Stimulated activated CD8-positive, alpha-beta memory T cell treated with anti-CD3 and anti-CD28 coated beads, Interleukin-7, amount 100 ng/mL, for 48 hours (primary cell): ENCODE measurements around the gene SUGCT.

Source experiments
- DNase-seq, 2 donors: peaks; one replicate each; pipeline ENCODE4 v3.0.0-alpha.2; 2020; ENCODE audit warnings: low read depth in 1 of 2; ENCODE audit errors: extremely low read depth in 1 of 2

SUGCT gene

DNA sequence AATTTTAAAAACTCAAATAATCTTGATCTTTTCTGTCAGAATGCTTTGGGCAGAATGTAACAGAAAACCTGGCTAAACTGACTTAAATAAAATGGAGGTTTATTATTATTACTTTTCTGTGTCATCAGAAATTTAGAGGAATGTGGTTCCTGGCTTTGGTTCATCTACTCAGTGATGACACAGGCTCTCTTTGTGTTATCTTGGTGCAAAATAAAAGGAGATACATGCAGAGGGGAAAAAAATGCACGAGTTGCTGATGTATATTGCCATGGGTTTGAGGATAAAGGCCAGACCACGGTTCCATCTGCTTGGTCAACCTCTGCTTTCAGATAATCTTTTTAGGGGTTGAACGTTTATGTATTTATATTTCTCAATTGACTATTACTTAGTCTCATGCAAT, 181.4 kb downstream of the SUGCT start:
- DNase-seq = no peak

DNA sequence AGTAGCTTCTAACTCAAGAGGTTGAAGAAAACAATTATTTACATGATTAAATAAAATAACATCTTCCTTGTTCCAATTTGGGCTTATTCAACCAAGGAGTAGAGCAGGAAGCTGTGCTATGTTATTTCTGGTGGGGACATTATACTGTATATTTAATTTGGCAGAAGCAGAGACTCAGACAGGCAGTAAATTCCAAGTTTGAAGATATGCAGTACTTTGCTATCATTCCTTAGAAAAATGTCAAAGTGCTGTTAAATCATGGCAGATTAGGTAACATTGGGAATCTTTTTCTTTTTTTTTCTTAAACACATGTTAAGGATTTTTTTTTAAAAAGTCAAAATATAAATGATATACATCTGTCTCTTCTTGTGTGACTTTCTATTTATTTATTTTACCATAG, 190.1 kb downstream of the SUGCT start:
- DNase-seq = no peak

DNA sequence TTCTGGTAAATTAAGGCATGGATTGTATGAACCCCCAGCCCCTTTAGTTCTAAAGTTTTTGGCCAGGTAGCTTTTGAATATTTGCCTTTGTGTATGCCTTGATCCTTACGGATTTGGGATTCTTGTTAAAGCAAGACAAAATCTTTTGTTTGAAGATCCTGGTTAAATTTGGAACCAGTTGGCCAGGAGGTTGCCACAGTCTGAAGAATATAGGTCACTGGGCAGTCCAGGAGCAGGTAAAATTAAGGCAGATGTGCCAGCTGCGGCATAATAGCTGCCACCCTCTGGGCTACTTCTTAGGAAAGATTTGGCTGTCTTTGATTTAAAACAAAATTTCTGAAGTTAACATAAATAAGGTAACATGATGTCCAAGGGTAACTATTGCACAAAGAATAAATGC, 192.3 kb downstream of the SUGCT start:
- DNase-seq = no peak

DNA sequence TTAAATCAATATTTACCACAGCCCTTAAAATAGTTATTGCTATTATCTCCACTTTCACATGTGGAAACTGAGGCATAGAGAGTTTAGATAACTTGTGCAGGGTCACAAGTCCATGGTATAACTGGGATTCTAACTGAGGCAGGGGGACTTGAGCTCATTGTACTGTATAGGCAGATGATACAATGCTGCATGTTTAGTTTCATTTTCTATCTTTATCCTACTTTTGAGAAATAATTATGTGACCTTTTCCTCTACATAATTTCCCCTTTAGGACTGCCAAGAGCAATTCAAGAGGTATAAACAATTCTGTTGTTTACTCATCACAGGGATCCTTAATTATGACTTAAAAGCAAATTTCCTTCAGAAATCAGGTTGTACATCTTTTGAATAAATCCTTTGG, 193.1 kb downstream of the SUGCT start:
- no peak for DNase-seq

DNA sequence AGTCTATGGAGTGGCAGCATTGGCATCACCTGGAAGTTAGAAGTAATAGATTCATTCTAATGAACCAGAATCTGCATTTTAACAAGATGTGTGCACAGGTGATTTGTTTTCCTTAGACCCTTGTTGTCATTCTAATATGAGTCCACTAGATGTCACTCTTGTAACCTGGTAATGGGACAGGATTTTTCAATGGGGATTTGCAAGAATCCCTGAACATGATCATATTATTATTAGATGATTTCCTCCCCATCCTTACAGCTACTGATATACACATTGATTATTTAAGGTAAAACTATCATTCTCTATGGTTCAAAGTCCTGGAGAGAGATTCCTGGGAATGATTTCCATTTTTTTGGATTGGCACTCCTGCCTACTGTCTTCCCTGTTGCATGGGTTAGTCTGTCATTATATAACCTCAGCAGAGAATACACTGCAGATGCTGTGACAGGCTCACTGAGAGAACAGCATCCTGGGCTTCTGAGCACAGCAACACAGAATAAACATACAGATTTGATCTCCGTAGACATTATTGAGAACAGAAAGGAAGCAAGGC, 194.9 kb downstream of the SUGCT start:
- no peak for DNase-seq

DNA sequence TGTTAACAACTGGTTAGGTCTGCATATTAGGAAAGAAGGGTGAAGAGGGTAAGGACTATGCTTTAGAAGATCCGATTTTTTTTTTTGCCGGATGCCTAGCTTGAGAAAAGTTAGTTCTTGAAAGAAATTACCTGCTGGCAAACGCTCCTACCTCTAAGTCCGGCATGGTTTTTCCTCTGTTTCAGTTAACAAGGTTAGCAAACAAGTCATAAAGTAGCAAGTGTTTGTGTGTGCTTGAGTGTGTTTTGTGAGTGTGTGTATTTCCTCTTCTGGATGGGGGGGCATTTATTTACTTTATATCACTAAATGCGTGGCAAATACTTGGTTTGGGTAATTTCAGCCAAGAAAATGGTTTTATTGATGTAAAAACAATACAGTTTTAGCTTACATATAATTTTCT, 195.6 kb downstream of the SUGCT start:
- DNase-seq = no peak

DNA sequence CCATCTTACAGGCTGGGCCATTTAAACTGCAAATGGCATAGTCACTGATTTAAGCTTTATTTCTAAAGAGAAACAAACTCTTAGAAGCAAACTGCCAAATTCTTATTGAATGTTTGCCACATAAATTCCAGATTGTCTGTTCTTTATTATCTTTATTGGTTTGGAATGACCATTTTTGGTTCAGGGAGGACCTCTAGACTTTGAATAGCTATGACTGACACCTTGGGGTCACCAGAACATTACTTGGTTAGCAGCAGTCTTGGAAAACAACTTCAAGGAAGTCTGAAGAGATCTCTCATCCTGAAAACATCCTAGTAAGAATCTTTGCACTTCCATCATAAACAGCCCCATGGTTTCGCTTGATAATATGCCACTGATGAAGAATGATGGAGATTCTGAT, 197.1 kb downstream of the SUGCT start:
- no peak for DNase-seq

DNA sequence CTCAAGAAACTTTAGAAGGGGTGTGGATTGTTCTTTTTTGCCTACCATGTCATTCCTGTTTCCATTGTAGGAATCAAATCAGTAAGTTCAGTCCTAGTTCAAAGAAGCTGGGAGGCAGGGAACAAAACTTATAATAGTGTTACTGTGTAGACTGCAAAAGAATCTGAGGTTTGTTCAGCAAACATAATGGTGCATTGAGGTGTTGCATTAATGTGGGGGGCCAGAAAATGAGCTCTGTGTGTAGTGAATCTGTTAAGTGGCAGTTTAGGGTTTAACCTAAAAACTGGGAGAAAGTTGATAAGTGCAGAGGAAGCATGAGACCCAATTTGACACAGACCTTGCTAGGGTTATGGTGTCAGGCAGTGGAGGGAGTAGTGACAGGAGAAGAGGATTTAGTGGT, 197.7 kb downstream of the SUGCT start:
- DNase-seq = no peak

DNA sequence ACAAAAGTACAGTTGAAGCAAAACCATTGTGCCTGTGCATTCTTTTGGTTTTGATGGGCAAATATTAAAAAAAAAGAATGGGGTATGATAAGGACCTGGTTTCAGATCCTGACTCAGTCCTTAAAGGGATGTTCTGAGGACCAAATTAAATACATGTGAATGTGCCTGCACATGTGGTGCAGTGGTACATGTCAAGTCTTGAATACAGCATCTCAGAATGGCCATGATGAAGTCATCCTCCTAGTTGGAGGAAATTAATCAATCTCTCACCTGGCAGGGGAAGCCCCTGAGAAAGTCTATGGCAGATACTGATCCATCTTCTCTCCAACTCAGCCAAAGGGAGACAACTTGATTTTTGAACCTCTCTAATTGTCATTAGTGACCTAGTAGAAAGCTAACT, 207.0 kb downstream of the SUGCT start:
- DNase-seq = no peak

DNA sequence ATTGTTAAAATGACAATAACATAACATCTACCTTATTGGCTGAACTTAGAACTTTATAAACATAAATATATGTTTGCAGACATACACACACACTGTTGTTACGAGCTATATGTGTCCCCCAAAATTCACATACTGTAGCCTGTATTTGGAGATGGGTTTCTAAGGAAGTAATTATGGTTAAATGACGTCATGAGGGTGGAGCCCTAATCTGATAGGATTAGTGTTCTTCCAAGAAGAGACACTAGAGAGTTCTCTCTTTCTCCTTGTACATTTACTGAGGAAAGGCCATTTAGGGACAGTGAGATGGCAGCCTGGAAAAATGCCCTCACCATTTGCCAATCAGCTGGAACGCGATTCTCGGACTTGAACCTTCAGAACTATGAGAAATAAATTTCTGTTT, 211.7 kb downstream of the SUGCT start:
- DNase-seq = no peak

DNA sequence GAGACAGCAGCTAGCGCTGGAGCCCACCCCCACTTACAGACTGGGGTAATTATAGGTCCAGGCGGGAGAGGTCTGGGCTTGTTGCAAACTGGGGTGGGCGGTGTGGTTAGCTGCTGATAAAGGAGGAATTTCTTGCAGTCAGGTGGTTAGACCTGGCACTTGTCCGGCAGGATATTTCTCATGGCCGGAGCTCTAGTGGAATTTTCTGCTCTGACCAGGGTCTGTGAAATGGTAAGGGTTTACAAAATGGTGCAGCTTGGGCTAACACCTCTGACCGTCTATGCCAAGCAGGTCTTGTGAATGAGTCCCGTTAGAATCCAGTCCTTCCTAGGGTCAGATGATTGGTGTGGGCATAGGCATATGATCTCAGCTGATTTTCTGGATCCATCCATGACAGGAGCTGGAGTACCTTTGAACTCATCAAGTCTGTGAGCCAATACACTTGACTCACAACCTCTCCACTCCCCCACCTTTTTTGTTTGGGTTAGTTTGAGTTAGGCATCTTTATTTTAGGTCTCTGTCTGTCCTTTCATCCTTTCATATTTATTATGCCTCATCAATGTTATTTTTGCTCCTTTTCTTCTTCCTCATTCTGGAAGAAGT, 213.4 kb downstream of the SUGCT start:
- no peak for DNase-seq

DNA sequence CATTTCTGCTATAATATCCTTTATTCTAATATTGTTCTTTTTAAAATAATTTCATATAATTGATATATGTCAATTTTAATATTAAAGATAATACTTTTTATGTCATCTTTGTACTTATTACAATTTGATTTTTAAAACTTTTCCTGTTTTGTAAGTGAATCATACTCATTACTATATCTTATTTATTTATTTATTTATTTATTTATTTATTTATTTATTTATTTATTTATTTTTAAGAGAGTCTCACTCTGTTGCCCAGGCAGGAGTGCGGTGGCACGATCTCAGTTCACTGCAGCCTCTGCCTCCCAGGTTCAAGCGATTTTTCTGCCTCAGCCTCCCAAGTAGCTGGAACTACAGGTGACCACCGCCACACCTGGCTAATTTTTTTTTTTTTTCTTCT, 215.3 kb downstream of the SUGCT start:
- no peak for DNase-seq

DNA sequence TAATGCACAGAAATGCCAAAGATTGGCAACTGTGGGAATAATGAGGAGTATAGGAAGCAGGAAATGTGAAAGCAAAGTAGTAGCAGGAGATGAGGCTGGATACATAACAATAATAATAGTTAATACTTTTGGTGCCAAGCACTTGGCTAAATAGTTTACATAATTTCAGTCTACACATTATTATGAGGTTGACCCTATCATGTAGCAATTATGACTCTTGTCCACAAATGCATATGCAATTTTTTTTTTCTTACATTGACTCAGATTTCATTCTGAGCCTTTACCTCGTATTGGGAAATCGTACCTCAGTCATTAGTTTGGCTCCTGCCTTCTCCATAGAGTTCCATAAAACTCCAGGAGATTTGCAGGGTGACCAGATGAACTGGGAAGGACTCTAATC, 219.9 kb downstream of the SUGCT start:
- DNase-seq = no peak

DNA sequence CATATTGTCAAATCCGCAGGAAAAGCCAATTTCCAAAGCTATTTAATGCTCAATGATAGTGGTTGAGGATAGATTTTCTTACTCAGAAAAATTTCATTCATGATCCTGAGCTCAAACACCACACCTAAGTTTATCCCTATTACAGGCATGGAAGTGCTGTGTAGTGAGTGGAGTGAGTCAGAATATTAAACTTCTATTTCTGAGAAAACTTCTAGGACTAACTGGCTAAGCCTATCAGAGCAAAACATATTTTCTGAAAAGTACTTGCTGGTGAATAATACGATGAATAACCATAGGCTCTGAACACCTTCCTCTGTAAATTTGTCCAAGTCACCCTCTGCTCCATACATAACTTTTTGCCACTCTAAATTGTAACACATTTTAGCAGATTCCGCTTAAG, 221.5 kb downstream of the SUGCT start:
- DNase-seq = no peak

DNA sequence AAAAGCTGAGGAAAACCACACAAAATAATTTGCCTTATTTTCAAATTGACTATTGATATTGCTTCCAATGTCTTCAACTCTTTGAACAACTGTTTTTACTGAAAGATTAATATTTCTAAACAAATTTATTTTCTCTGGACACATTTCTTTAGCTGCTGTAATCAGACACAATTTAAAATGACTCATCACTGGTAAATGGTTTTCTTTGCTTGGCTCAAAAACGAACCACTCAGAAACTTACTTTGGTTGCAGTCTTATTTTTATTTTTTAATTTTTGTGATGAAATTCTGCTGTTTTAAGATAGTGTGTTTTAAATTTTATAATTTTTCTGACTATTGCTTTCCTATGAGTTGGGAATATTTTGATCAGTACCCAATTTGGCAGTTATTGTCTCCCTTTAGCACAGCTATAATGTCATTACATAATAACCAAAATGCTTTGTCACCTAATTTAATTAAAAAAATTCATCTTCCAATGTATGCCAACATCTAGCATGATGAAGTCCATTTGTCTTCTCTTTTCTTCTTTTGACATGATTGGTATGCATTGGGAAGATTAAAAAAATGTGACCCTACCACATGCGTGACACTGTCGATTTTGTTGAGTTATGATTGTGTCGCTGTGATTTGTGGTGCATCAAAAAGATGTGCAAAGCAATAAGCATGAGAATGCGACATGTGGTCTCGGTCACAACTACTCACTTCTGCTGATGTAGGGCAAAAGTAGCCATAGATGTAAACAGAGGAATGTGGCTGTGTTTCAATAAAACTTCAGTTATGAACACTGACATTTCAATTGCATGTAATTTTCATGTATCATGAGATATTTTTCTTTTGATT, 222.3 kb downstream of the SUGCT start:
- no peak for DNase-seq

DNA sequence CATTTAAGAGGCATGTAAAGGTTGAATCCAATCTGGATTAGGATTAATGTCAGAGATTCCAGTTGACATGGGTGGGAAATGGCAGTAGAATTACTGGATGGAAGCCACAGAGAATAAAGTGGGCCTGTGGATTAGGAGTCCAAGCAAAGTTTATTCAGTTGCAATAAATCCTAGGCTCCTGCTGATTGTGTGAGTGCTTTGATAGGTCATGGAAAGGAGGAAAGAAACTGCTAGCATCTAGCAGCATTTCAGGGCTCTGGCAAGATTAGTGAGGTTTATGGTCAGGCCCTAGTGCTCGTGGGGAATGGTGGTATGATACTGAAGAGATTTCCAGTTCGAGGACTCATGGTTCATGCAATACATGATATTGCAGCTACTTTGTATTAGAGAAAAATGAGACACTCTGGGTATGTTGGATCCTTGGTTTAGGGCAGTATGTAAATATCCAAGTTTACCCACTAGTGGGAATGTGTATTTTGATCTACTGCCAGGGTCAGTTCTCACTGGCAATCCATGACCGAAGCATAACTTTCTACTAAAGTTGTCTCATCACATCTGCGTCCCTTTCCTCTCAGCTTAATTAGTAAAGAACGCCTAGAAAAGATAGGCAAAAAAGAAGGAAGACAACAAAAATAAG, 235.0 kb downstream of the SUGCT start:
- DNase-seq = no peak

DNA sequence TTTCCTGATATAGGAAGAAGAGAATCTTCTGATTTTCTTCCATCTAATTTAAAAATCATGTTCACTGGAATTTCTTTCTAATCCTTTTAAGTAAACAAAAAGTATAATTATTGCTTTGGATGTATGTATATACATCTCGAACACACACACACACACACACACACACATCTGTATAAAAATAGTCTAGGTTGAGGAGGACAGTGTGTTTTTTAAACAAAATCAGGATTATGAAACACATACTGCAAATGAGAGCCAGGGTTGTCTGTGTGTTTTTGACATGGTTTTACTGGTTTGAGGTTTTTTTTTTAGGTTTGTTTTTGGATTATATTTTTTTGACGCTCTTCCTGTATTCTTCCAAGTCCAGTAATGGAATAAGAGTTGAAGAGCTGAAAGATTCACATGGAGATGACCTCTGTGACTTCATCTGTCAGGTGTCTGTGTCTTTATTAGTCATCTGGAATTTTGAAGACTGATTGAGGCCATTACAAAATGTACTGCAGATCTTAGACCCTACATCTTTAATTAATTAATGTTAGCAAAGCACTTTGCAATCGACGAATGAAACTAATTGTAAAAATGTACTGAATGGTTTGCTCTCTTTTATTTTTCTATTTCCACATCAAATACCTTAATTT, 237.1 kb downstream of the SUGCT start:
- DNase-seq = no peak

DNA sequence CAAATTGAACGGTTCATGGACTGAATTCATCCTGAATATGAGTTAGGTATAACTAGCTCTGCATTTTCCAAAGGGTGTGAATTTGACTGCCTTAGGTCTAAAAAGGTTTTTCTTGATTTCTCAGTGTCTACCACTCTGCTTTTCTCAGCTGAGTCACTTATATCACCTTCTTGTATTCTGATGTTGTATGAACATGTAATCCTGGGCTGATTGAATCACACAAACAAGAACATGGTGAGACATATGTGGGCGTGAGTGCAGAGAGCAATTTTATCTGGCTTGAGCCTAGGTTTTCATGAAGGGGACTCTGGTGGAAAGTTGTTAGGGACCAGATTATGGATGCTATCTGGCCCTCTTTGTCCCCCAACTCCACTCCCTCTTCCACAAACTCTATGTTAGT, 239.8 kb downstream of the SUGCT start:
- no peak for DNase-seq

DNA sequence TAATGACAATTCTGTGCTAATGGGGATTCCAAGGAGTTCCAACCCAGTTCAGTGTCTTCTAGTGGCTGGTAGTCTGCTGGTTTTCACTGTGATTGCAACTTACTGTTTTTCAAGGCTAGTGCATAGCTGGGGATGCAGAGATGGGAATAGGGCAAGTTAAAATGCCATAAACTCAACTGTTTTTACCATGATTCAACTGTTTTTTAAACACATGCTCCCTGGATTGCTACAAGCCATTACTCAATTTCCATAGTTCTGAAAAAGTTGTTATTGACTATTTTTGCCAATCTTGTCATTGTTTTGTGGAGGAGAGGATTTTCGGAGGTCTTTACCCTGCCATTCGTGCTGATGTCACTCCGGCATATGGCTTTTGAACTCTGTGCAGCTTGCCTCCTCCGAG, 245.3 kb downstream of the SUGCT start:
- no peak for DNase-seq

DNA sequence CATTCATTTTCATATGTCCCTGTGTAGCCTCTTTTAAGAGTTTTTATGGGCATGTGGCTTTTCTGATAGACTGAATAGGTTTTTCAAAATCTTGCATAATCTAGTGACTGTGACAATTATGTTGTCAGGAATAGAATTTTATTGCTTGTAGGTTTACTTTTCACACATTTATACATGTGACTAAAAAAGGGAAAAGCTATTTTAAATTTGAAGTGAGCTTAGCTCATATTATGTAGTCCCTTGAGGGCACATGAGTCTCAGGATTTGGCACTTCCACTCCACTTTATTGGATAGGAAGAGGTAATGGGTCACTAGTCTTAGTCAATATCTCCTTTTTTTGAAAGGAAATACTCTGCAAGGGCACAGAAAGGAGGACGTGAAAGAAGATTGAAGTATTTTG, 247.3 kb downstream of the SUGCT start:
- no peak for DNase-seq

DNA sequence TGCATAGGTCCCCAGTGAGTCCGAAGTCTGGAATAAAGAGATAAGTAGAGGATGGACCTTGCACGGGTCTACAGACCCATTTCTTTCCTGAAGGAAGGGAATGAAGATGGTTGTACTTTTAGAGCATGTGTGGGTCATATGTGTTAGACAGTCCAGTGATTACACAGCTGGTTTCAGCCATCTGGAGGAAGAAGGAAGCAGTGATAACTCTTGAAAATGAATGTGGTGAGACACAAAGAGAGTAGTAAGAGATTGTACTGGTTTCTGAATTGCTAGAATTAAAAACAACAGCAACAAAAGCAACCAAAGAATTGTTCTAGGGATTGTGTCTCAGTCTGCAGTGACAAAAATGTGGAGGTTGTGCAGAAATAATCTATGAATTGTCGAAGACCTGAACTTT, 258.9 kb downstream of the SUGCT start:
- DNase-seq = no peak

DNA sequence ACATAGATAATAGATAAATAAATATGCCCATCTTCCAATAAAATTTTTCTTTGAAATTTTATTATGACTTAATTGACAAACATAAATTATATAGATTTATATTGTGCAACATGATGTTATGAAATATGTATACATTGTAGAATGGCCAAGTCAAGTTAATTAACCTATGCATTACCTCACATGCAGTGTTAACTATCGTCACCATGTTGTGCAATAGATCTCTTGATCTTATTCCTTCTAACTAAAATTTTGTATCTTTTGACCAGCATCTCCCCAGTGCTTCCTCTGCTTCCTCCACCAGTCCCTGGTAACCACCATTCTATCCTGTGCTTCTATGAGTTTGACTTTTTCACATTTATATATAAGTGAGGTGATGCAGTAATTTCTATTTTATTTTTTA, 259.6 kb downstream of the SUGCT start:
- no peak for DNase-seq
